Measurements from ENCODE around the gene RIT2.

DNA sequence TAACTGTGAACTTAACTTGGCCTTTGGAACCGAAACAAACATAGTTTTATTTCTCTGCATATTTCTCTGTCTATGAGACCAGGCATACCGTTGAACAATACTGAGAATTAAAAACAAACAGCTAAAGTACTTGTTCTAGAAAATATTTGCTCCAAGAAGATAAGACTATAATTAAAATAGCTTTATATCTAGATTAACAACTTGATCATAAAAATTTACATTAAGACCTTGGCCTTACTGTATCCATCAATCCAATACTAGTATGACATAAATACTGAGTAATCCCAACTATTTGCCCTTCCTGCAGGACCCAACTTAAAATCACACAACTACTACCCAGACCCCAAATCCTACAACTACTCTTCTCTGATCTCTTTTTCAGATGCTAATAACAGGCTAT lies 260.9 kb downstream of the RIT2 start:
- TF ChIP-seq CTCF (IDR thresholded peaks at IDR 0.05) (no peak), POLR2AphosphoS5 (IDR thresholded peaks at IDR 0.05) (no peak), POLR2A (IDR thresholded peaks at IDR 0.05) (no peak), EP300 (IDR thresholded peaks at IDR 0.05) (no peak)
